Cardiac muscle cell (in vitro differentiated cells and primary cell): ENCODE measurements around the gene GPRC5B. TPM values are rescaled to one million over a fixed set of nuclear protein-coding genes. Genes with fewer than 3 reads are reported as not detected.

ENCODE experiments used
- DNase-seq, 2 donors: peaks; one replicate each; pipeline versions ENCODE4 v3.0.0 to v3.0.0-alpha.2; 2010 to 2017; ENCODE audit warnings: low read depth in 1 of 2, low spot score in 1 of 2
- H3K27ac ChIP-seq: fragments of 200-600 bp; sonication (generic); 2 replicates; pipeline ENCODE4 v1.5.1; 2016
- H3K27me3 ChIP-seq: fragments of 200-600 bp; sonication (generic); 2 replicates; pipeline ENCODE4 v1.6.0; 2016; ENCODE audit warnings: control low read depth
- H3K36me3 ChIP-seq: fragments of 200-600 bp; sonication (generic); 2 replicates; pipeline ENCODE4 v1.5.1; 2016; ENCODE audit warnings: control low read depth
- H3K4me1 ChIP-seq: fragments of 200-600 bp; sonication (generic); 2 replicates; pipeline ENCODE4 v1.8.1; 2017; ENCODE audit warnings: low read depth, mild to moderate bottlenecking, mixed run types
- H3K4me3 ChIP-seq: fragments of 200-600 bp; sonication (generic); 2 replicates; pipeline ENCODE4 v1.5.1; 2016; ENCODE audit warnings: mild to moderate bottlenecking
- H3K9me3 ChIP-seq: fragments of 200-600 bp; sonication (generic); 2 replicates; pipeline ENCODE4 v1.5.1; 2017; ENCODE audit warnings: low read depth, mild to moderate bottlenecking, control low read depth
- CTCF ChIP-seq: IDR thresholded peaks from 2 replicates; pipeline ENCODE4 v1.5.1; 2012; ENCODE audit warnings: low read depth, mild to moderate bottlenecking, low read length
- polyA plus RNA-seq: library from polyadenylated mRNA; unstranded; fragments of >200 nt; fragmentation: Nextera tagmentation; extraction: Ambion mirVana; gene quantifications from 2 replicates; pipeline ENCODE4 v1.2.1, GENCODE V29; 2016
- total RNA-seq: library from RNA; depleted of rRNA; stranded (reverse); fragments of >200 nt; gene quantifications from 2 replicates; pipeline ENCODE4 v1.2.3, GENCODE V29; 2016

GPRC5B gene
- total and polyA plus RNA-seq, 2 experiments from 2014 or later = 14.7 to 15.5 TPM

- Histone ChIP-seq H3K4me3 (no peak overlapping the region), H3K27ac (no peak overlapping the region)
- no peak for TF ChIP-seq CTCF
Observed at GRCh38 chr16:19810817-19811731, 73.6 kb downstream of the GPRC5B start.

GRCh38 chr16:19809693-19810092 is 75.0 kb downstream of the GPRC5B start:
- no peak for DNase-seq
- H3K27ac ChIP-seq = no peak overlapping the region
- H3K36me3 ChIP-seq = no peaks in the 10 kb centered on the region
- H3K9me3 ChIP-seq = no peaks in the 10 kb centered on the region
- no peak overlapping the region for H3K4me3 ChIP-seq
- TF ChIP-seq CTCF = no peak
- peaks cover 14% of the 10 kb centered on the region for H3K4me1 ChIP-seq
- H3K27me3 ChIP-seq = no peaks in the 10 kb centered on the region

More at GRCh38 chr16:19810817-19811731, 73.6 kb downstream of the GPRC5B start:
- Histone ChIP-seq H3K9me3 (no peaks in the 10 kb centered on the region), H3K27me3 (no peaks in the 10 kb centered on the region), H3K36me3 (no peaks in the 10 kb centered on the region), H3K4me1 (peaks cover 14% of the 10 kb centered on the region)
- DNase-seq = peak in 1 of 2 donors; percentile 84

DNA sequence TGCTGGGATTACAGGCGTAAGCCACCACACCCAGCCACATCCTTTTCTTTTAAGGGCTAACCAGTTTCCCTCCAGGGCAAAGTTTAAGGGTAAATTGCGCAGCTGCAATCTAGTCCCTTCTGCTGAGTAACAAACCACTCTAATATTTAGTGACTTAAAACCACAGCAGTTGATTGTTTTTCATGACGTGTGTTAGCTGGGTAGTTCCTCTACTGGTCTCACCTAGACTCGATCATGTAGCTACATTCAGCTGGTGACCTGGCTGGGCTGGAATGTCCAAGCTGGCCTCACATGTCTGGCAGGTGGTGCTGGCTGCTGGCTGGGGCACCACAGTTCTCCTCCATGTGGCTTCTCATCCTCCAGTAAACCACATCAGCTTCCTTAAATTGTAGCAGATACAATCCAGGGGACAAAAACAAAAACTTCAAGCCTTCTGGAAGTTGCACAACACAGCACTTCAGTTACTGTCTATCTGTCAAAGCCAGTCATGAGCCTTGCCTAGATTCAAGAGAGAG is 75.5 kb downstream of the GPRC5B start:
- H3K4me1 ChIP-seq = peaks cover 14% of the 10 kb centered on the region
- no peaks in the 10 kb centered on the region for H3K27me3 ChIP-seq
- no peaks in the 10 kb centered on the region for H3K9me3 ChIP-seq
- DNase-seq = peak in 1 of 2 donors; percentile 20
- no peak for TF ChIP-seq CTCF
- no peak overlapping the region for H3K4me3 ChIP-seq
- H3K27ac ChIP-seq = peak overlapping the region; percentile 91
- no peaks in the 10 kb centered on the region for H3K36me3 ChIP-seq

GRCh38 chr16:19808061-19808641 is 76.5 kb downstream of the GPRC5B start:
- Histone ChIP-seq H3K9me3 (no peaks in the 10 kb centered on the region), H3K36me3 (no peaks in the 10 kb centered on the region), H3K4me3 (no peak overlapping the region), H3K27ac (peak overlapping the region; percentile 91), H3K4me1 (peaks cover 14% of the 10 kb centered on the region), H3K27me3 (no peaks in the 10 kb centered on the region)
- no peak for TF ChIP-seq CTCF
- DNase-seq = peak; percentile 40 to 79

Other genes with a start within 250 kb of the GPRC5B start
- 11.1 and 22.9 TPM in 2 replicates for gene KNOP1, start 166.6 kb downstream of the GPRC5B start, total RNA-seq
- gene KNOP1, start 166.6 kb downstream of the GPRC5B start, polyA plus RNA-seq = 19.6 and 38.5 TPM in 2 replicates
- gene IQCK, start 166.6 kb downstream of the GPRC5B start, total RNA-seq = 13.9 and 18.4 TPM in 2 replicates
- 13.2 and 17.1 TPM in 2 replicates for gene IQCK, start 166.6 kb downstream of the GPRC5B start, polyA plus RNA-seq
- gene GPR139, start 189.0 kb upstream of the GPRC5B start, total RNA-seq = not detected in 2 replicates
- not detected in 2 replicates for gene GPR139, start 189.0 kb upstream of the GPRC5B start, polyA plus RNA-seq